Occipital lobe (tissue), 2 donors: ENCODE measurements around the gene SP7. TPM values are rescaled to one million over a fixed set of nuclear protein-coding genes. Genes with fewer than 3 reads are reported as not detected.
"Not testable (repeated sequence)": the region's sequence is repeated elsewhere in the genome, so short reads cannot be mapped to it uniquely, and the experiment has no call there.

Experiments used
- DNase-seq: peaks from one replicate; lab custom pipeline; 2025; lab: John Stamatoyannopoulos, UW
- total RNA-seq: library from RNA; depleted of rRNA; stranded (reverse); fragments of >200 nt; gene quantifications from one replicate; pipeline ENCODE4 v1.2.3, GENCODE V29; 2014

Gene SP7
- total RNA-seq, result not detected

DNA sequence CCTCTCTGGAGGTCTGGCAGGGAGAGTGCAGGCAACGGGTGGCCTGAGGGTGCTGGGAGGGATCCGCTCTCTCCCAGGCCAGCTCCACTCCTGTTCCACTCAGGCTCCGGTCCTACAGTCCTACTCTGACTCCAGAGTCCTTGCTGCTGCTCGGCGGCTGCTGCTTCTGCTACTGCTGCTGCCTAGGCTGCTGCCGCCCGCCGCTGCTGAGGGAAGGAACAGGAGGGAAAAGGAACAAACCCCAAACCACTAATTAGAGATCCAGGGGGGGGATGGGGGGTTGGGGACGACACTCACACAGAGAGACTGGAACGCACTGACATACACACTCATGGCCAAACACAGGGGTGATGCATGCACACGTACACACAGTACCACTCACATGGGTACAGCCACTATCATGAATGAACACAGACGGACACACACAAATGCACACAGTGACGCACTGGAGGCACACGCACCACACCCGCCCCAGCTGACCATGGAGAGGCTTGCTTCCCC is at the start of gene SP7:
SP7 (minus strand) TSS at position 174 of the 501 bp plus-strand sequence. CDS start 708 bp downstream, outside the sequence.
- DNase-seq, result no peak

DNA sequence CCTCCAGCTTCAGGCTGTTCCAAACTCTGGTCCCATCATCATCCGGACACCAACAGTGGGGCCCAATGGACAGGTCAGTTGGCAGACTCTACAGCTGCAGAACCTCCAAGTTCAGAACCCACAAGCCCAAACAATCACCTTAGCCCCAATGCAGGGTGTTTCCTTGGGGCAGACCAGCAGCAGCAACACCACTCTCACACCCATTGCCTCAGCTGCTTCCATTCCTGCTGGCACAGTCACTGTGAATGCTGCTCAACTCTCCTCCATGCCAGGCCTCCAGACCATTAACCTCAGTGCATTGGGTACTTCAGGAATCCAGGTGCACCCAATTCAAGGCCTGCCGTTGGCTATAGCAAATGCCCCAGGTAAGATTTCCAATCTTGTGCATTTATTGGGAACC is 47.1 kb upstream of the SP7 start:
- no peak for DNase-seq

DNA sequence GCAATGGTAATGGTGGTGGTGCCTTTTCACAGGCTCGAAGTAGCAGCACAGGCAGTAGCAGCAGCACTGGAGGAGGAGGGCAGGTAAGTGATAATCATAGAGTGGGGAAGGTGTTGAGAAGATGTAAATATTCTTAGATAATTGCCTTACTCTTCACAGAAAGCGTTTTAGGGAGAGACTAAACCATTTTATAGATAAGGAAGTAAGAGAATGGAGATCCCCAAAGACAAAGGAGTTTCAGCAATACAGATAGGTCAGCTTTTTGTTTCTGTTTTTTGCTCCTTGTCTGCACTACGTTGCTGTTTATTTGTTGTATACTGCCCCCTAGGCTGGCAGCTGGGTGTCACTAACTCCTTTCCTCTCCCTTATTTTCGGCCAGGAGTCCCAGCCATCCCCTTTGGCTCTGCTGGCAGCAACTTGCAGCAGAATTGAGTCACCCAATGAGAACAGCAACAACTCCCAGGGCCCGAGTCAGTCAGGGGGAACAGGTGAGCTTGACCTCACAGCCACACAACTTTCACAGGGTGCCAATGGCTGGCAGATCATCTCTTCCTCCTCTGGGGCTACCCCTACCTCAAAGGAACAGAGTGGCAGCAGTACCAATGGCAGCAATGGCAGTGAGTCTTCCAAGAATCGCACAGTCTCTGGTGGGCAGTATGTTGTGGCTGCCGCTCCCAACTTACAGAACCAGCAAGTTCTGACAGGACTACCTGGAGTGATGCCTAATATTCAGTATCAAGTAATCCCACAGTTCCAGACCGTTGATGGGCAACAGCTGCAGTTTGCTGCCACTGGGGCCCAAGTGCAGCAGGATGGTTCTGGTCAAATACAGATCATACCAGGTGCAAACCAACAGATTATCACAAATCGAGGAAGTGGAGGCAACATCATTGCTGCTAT is 45.8 kb upstream of the SP7 start:
- no peak for DNase-seq

DNA sequence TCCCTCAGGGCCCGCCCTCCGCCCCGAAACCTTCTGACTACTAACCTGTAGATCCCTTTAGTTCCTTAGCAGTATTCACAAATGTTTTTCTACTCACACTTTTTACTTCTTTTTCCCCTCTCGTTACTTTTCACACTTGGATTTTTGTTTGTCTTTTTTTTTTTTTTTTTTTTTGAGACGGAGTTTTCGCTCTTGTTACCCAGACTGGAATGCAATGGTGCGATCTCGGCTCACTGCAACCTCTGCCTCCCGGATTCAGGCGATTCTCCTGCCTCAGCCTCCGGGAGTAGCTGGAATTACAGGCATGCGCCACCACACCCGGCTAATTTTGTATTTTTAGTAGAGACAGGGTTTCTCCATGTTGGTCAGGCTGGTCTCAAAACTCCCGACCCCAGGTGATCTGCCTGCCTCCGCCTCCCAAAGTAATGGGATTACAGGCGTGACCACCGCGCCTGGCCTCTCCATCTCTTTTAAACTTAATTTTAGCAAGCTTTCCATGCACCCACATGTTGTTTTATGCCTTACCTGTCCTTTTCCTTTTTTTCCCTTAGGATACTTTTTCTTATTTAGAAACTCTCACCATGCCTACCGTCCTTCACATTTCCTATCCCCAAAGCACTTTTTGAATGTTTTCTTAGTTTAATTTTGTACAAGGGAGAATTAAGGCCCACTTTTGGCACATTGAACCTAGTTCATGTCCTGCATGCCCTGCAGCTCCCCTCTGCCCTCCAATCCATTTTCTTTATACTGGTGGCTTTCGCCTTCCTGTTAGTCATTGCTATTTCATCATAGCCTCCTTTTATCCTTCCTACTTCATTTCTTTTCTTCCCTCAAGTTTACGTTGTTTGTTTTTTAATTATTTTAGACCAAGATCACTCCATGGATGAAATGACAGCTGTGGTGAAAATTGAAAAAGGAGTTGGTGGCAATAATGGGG is 44.9 kb upstream of the SP7 start:
- DNase-seq, result no peak

DNA sequence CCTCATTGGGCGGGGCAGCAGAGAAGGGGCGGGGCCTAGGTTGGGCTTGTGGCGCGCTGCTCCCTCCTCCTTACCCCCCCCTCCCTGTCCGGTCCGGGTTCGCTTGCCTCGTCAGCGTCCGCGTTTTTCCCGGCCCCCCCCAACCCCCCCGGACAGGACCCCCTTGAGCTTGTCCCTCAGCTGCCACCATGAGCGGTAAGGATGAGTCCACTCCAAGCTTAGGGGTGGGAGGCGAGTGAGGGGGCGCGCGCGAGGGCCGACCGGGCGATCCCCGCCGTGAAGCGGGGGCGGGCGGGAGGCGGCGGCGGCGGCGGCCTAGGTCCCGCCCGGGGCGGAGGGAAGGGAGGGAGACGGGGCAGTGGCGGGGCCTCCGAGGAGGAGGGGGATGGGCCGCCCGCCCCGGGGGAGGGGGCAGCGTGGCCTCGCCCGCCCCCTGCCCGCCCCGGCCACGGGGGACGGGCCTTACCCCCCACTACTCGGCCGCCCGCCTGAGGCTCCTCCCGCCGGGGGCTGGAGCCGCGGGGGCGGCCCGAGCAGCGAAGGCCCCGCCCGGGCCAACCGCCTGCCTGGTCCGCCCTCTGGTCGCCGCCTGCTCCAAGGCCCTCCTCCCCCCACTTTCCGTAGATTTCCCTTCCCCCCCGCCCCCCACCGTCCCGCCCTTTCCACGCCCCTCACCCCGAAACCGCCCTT is 44.1 kb upstream of the SP7 start, which contains the start of gene SP1:
SP1 (plus strand) TSS at position 73 of the 690 bp plus-strand sequence; CDS start at position 189, 116 bp downstream.
- peak; percentile 82 for DNase-seq

DNA sequence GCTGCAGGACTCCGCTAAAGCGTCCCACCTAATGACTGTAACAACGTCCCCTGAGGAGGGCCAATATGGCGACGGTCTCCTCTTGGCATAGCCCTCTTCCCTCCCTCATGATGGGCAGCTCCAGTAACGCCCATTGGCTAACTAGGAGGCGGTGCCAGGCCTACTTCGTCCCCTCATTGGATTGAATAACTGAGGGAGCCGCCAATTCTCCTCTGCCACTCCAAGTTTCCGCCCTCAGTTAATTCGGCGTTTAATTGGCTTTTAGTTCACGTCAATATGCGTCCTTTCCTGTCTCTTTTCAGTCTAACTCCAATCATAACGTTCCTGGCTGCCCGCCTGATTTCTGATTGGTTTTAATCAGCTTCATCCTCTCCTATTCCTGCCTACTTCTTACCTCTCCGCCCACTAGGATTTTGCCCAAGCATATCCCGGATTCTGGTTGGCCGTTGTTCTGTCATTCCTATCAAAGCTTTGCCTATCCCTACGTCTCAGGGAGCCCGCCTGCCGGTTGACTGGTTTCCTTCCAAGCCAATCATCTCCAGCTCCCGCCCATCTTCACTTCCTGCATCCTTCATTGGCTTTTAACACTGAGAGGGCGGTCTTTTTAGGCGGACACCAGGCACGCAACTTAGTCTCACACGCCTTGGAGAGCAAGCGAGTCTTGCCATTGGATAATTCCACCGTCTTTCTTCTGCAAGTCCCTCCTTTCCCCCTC is 43.4 kb upstream of the SP7 start:
- DNase-seq, result peak; percentile 100

DNA sequence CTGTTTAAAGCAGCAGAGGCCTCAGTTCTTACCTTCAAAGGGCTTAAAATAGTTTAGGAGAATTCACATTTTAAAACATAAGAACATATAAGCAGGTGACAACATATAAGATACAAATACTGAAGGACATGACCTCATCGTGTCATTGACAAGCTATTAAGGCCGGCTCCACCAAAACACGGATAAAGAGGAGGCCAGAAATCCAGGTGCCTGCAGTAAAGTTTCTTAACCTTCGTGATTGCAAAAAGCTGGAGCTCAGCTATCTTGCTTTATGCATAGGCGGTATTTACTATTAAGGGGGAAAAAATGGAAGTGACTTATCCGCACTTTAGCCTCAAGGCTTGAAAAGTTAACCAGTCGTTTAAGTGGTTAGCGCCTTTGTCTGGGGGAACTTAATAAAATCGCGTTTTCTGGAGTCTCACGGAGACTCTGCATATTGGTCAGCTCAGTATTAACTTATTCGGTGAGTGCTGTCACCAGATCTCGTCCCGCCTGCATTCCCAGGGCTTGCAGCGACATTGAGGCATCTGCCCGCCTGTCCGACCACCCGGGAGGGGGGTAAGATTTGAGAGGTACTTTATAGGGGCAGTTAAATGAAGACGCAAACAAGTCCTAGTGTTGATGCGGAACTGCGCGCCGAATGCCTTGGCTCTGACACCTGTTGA is 42.7 kb upstream of the SP7 start:
- no peak for DNase-seq

DNA sequence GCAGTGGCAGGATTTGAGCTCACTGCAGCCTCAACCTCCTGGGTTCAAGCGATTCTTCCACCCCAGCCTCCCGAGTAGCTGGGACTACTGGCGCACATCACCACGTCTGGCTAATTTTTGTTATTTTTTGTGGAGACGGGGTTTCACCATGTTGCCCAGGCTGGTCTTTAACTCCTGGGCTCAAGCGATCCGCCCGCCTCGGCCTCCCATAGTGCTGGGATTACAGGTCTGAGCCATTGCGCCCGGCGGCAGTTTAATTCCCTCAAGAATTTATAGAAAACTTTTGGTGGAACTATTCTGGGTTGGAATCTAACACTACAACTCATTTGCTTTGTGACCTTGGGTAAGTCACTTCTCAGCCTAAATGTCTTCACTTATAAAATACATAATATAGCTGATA is 42.1 kb upstream of the SP7 start:
- no peak for DNase-seq

DNA sequence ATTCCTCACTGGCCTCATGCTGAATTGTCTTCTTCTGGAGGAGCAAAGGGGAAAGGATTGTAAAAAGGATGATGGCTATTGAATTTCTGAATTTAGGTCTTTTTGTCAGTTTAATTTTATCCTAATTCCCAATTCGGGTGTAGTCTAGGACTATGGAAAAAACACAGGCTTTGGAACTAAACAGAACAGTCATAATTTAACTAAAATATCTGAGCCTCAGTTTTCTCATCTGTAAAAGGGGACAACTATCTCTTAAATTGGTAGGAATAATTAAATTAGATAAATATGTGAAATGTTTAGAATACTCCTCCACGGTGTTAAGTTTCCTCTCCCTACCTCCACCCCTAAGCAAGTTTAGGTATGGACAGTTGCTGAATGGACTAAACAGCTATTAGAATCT is 40.6 kb upstream of the SP7 start:
- DNase-seq, result no peak

DNA sequence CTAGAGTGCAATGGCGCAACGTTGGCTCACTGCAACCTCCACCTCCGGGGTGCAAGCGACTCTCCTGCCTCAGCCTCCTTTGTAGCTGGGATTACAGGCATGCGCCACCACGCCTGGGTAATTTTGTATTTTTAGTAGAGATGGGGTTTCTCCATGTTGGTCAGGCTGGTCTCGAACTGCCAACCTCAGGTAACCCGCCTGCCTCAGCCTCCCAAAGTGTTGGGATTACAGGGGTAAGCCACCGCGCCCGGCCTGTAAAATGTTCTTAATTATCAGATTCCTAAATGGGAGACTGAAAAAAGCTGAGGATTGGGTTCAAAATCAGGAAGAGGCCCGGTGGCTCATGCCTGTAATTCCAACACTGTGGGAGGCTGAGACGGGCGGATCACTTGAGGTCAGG is 38.1 kb upstream of the SP7 start:
- not testable (repeated sequence) for DNase-seq

DNA sequence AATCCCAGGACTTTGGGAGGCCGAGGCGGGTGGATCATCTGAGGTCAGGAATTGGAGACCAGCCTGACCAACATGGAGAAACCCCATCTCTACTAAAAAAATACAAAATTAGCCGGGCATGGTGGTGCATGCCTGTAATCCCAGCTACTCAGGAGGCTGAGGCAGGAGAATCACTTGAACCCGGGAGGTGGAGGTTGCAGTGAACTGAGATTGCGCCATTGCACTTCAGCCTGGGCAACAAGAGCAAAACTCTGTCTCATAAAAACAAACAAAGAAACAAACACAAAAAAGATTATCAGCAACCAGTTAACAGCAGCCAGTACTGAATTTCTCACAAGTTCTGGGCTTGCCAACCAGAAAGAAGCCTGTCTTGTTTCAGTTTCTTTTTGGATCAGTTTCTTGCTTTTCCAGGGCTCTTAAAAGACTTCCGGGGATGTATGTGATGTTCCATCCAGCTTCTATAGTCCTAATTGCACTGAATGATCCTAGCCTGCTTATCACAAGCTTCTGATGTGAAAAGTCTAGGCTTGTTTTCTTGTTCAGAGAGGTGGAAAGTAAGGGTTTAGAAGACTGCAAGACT is 37.5 kb upstream of the SP7 start:
- DNase-seq, result not testable (repeated sequence)

DNA sequence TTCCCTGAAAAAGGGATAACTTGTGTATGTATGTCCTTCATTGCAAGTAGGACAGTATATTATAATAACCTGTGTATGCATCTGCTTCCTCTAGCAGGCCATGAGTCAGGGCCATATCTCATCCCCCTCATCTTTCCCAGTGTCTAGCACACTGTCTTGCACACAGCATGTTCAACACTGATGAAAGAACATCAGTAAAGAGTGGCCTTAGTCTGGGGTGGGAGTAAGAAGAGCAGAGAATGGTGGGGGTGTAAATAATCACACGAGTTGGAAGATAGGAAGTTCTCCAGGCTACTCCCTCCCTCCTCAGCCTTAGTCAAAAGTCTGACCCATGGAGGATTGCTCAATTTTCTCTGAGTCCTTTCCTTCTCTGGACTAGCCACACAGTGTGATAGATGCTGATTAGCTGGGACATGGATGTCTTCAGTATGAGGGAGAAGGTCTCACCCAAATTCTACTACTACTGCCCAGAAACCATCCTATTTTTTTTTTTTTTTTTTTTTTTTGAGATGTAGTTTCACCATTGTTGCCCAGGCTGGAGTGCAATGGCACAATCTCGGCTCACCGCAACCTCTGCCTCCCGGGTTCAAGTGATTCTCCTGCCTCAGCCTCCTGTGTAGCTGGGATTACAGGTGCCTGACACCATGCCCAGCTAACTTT is 29.2 kb upstream of the SP7 start:
- no peak for DNase-seq

DNA sequence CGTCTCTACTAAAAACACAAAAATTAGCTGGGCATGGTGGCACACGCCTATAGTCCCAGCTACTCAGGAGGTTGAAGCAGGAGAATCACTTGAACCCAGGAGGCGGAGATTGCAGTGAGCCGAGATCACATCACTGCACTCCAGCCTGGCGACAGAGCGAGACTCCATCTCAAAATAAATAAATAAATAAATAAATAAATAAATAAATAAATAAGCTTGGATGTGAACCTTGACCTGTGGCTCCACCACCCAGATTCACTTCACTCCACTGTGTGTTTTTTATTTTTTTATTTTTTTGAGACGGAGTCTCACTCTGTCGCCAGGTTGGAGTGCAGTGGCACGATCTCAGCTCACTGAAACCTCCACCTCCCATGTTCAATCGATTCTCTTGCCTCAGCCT is 25.5 kb upstream of the SP7 start:
- not testable (repeated sequence) for DNase-seq

DNA sequence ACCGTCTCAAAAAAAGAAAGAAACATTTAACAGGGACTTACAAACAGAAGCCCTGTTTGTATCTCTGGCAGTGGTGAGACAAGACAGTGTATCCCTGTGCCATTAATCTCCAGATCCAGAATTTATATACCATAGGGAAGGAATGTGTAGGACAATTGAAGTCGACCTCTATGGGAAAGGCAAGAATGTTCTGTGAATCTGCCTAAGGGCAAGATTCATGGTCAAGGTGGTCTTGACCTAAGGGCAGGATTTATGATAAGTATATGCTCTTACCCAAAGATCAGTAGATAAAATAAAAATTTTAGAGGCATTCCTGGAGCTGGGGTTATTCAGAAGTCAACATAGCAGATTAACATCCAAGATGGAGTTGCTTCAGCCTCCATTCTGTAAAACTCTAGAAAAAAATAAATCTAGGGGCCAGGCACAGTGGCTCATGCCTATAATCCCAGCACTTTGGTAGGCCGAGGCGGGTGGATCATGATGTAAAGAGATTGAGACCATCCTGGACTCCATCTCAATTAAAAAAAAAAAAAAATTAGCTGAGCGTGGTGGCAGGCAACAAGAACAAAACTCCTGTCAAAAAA is 22.8 kb upstream of the SP7 start:
- DNase-seq, result no peak

DNA sequence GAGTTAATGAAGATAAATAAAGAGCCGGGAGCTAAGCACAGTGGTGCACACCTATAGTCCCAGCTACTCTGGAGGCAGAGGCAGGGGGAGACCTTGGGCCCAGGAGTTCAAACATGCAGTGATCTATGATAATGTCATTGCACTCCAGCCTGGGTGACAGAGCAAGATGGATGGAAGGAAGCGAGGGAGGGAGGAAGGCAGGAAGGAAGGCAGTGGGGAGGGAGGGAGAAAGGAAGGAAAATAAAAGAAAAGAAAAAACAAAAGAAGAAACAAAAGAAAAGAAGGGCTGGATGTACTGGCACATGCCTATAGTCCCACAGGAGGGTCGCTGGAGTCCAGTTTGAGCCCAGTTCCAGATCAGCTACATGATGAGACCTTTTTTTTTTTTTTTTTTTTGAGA is 19.0 kb upstream of the SP7 start:
- DNase-seq, result no peak

DNA sequence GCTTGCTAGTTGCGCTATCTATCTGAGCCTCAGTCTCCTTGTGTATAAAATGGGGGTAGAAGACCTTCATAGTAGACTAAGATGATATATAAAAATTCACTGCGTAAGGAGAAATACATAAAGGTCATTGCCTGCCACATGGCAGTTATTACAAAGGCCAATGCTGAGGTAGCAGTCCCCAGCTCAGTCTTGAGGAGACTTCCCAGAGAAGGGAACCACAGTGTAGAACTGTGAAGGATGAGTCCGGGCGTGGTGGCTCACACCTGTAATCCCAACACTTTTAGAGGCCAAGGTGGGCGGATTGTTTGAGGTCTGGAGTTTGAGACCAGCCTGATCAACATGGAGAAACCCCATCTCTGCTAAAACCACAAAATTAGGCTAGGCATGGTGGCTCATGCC is 17.1 kb upstream of the SP7 start:
- DNase-seq, result no peak

DNA sequence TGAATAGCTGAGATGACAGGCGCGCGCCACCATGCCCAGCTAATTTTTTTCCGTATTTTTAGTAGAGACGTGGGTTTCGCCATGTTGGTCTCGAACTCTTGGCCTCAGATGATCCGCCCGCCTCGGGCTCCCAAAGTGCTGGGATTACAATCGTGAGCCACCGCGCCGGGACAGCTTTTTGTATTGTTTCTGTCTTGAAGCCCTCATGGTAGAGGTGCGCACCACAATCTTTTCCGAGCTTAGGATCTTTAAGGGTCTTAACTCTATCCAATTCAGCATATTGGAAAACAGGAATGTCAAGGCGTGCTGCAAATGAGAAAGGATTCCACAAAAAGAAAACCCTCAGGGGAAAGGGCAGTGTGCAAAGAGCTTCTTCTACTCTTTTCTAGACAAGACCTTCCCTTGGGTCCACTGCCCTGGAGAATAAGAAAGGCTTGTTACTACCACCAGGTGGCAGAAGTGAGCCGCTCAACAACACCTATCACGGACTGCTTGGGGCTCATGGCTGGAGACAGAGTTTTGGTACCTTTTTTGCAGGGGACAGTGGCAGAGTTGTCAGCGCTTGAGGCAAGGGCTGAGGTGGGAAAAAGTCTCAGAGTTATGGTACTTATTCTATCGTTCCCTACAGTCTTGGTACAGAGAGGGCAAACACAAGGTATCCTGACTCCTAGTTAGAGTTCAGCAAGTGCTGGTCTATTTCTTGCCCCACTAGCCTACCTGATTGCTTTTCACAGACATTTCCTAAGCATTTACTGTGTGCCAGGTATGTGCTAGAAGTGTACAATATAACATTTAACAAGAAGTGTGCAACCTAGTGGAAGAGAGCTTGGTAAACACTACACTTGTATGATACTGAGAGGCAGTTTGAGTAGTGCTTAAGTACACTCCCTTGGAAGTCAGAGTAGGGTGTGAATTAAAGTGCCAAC is 16.4 kb upstream of the SP7 start:
- peak; percentile 73 for DNase-seq

DNA sequence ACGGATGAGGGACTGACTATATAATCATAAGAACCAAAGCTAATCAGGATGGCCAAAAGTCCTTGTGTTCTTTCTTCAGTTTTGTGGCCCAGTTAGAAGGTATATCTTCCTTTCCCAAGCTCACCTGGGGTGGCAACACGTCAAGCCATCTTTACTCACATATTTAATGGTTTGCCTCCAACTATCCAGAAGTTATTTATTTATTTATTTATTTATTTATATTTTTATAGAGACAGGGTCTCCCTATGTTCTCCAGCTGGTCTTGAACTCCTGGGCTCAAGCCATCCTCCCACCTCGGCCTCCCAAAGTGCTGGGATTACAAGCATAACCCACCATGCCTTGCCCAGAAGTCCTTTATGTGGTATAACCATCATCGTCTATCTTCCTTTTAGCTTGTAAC is 11.8 kb upstream of the SP7 start:
- no peak for DNase-seq
